ENCODE results near the gene PRRC2A.
A peak's percentile ranks its signal among the peaks of the same experiment; 100 is the strongest.

GRCh38 chr6:31665501-31666336 lies 45.2 kb downstream of the PRRC2A start, which contains the start of gene CSNK2B:
- TF ChIP-seq EZH2 (IDR thresholded peaks at IDR 0.05; ENCODE audit: borderline replicate concordance, insufficient read depth, low read length, poor library complexity, severe bottlenecking): no peak
- TF ChIP-seq CTCF (IDR thresholded peaks at IDR 0.05; ENCODE audit: poor library complexity, severe bottlenecking): peak; percentile 17

All from neural cell (in vitro differentiated cells).